Measurements from ENCODE around the gene CASP9. TPM values are rescaled to one million over a fixed set of nuclear protein-coding genes. Genes with fewer than 3 reads are reported as not detected.

CASP9 gene
- total and polyA plus RNA-seq, 2 experiments from 2014 or later = 14.2 to 17.1 TPM

GRCh38 chr1:15557594-15557993 is 33.6 kb upstream of the CASP9 start:
- peaks cover 2% of the 10 kb centered on the region for H3K4me1 ChIP-seq (ENCODE audit: insufficient read depth)
- no peak overlapping the region for H3K4me3 ChIP-seq
- H3K36me3 ChIP-seq (replicated peaks; ENCODE audit: insufficient read depth, low read depth) = no peaks in the 10 kb centered on the region
- 95% methylated on average over 2 of the region's 2 CpGs for WGBS (ENCODE audit: low lambda C conversion rate, missing lambda C conversion rate)
- H3K27me3 ChIP-seq = no peaks in the 10 kb centered on the region
- H3K4me2 ChIP-seq = no peak overlapping the region
- DNase-seq (ENCODE audit: low spot score) = no peak
- no peak for TF ChIP-seq EZH2 (IDR thresholded peaks at IDR 0.05; ENCODE audit: borderline replicate concordance)
- no peaks in the 10 kb centered on the region for H3K79me2 ChIP-seq
- H3K9me2 ChIP-seq (replicated peaks; ENCODE audit: insufficient read depth) = no peaks in the 10 kb centered on the region
- no peaks in the 10 kb centered on the region for H4K20me1 ChIP-seq (ENCODE audit: insufficient read depth, poor library complexity, severe bottlenecking)
- no peaks in the 10 kb centered on the region for H3K9me3 ChIP-seq (ENCODE audit: low read depth)
- no peak overlapping the region for H3K27ac ChIP-seq
- no peak overlapping the region for H2AFZ ChIP-seq

DNA sequence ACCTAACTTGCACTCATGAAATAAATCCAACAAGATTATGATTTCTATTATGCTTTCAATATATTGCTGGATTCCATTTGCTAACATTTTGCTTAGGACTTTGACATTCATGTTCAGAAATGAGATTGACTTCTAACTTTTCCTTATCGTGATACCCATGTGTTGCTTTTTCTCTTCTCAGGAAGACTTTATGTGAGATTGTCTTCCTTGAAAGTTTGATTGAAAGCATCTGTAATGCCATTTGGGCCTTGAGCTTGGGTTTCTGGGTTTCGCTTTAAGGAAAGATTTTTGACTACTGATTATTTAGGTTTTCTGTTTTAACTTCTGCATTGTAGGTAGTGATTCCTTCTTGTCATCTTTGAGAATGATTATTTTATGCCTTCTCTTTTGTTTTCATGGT is 33.0 kb upstream of the CASP9 start:
- H3K4me1 ChIP-seq (ENCODE audit: insufficient read depth) = peaks cover 2% of the 10 kb centered on the region
- H3K9me3 ChIP-seq (ENCODE audit: low read depth) = no peaks in the 10 kb centered on the region
- TF ChIP-seq, protein P1, sequence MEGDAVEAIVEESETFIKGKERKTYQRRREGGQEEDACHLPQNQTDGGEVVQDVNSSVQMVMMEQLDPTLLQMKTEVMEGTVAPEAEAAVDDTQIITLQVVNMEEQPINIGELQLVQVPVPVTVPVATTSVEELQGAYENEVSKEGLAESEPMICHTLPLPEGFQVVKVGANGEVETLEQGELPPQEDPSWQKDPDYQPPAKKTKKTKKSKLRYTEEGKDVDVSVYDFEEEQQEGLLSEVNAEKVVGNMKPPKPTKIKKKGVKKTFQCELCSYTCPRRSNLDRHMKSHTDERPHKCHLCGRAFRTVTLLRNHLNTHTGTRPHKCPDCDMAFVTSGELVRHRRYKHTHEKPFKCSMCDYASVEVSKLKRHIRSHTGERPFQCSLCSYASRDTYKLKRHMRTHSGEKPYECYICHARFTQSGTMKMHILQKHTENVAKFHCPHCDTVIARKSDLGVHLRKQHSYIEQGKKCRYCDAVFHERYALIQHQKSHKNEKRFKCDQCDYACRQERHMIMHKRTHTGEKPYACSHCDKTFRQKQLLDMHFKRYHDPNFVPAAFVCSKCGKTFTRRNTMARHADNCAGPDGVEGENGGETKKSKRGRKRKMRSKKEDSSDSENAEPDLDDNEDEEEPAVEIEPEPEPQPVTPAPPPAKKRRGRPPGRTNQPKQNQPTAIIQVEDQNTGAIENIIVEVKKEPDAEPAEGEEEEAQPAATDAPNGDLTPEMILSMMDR (IDR thresholded peaks at IDR 0.05; ENCODE audit: poor library complexity) = no peak
- TF ChIP-seq EZH2 (IDR thresholded peaks at IDR 0.05; ENCODE audit: borderline replicate concordance) (no peak), EZH2phosphoT487 (IDR thresholded peaks at IDR 0.05; ENCODE audit: low read depth, severe bottlenecking, unreplicated experiment) (no peak)
- H3K9me2 ChIP-seq (replicated peaks; ENCODE audit: insufficient read depth) = no peaks in the 10 kb centered on the region
- no peak overlapping the region for H3K4me2 ChIP-seq
- H3K4me3 ChIP-seq = no peak overlapping the region
- no peaks in the 10 kb centered on the region for H3K36me3 ChIP-seq (replicated peaks; ENCODE audit: insufficient read depth, low read depth)
- no peak overlapping the region for H3K27ac ChIP-seq
- no peaks in the 10 kb centered on the region for H3K79me2 ChIP-seq
- no peaks in the 10 kb centered on the region for H3K27me3 ChIP-seq
- no peak overlapping the region for H2AFZ ChIP-seq
- DNase-seq (ENCODE audit: low spot score) = no peak
- H4K20me1 ChIP-seq (ENCODE audit: insufficient read depth, poor library complexity, severe bottlenecking) = no peaks in the 10 kb centered on the region
- WGBS (ENCODE audit: low lambda C conversion rate, missing lambda C conversion rate) = 97% methylated on average over 2 of the region's 2 CpGs

DNA sequence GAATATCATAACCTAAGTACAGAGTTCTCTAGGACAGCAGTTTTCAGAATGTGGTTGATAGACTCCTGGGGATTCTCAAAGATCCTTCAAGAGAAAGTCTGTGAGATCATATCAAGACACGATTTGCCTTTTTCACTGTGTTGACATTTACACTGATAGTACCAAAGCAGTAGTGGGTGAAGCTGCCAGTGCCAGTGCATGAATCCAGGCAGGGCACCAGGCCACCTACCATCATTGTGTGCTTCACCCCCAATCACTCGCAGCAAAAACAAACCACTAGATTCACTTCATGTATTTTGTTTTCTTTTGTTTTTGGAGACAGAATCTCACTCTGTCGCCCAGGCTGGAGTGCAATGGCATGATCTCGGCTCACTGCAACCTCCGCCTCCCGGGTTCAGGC is 26.6 kb upstream of the CASP9 start:
- Histone ChIP-seq H4K20me1 (ENCODE audit: insufficient read depth, poor library complexity, severe bottlenecking) (no peaks in the 10 kb centered on the region), H3K9me3 (ENCODE audit: low read depth) (no peaks in the 10 kb centered on the region), H3K79me2 (no peaks in the 10 kb centered on the region), H3K4me1 (ENCODE audit: insufficient read depth) (no peaks in the 10 kb centered on the region), H3K9me2 (replicated peaks; ENCODE audit: insufficient read depth) (no peaks in the 10 kb centered on the region), H3K4me3 (no peak overlapping the region), H3K27ac (no peak overlapping the region), H2AFZ (no peak overlapping the region), H3K36me3 (replicated peaks; ENCODE audit: insufficient read depth, low read depth) (no peaks in the 10 kb centered on the region), H3K4me2 (no peak overlapping the region), H3K27me3 (no peaks in the 10 kb centered on the region)
- 97% methylated on average over 6 of the region's 6 CpGs for WGBS (ENCODE audit: low lambda C conversion rate, missing lambda C conversion rate)
- TF ChIP-seq EZH2phosphoT487 (IDR thresholded peaks at IDR 0.05; ENCODE audit: low read depth, severe bottlenecking, unreplicated experiment) = no peak
- TF ChIP-seq EZH2 (IDR thresholded peaks at IDR 0.05; ENCODE audit: borderline replicate concordance) = no peak
- TF ChIP-seq, protein P1 (IDR thresholded peaks at IDR 0.05; ENCODE audit: poor library complexity) = no peak
- no peak for DNase-seq (ENCODE audit: low spot score)

DNA sequence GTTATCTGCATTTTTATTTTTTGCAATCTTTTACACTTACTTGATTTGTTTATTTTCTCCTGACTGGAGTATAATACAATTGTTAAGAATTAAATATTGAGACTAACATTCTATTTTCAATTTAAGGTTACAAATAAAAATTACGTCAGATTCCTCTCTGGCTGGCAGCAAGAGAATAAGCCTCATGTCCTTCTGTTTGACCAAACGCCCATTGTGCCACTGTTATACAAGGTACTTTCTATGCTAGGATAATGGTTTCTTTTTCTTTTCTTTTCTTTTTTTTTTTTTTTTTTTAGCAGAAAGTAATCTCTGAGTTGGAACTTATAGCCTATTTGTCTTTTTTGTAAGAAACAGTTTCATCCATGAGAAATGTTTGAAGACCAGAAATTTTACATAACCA is 22.6 kb upstream of the CASP9 start:
- TF ChIP-seq EZH2 (IDR thresholded peaks at IDR 0.05; ENCODE audit: borderline replicate concordance) = no peak
- TF ChIP-seq, protein P1 (IDR thresholded peaks at IDR 0.05; ENCODE audit: poor library complexity) = no peak
- no peak for TF ChIP-seq EZH2phosphoT487 (IDR thresholded peaks at IDR 0.05; ENCODE audit: low read depth, severe bottlenecking, unreplicated experiment)

More for the DNA sequence above, 22.6 kb upstream of the CASP9 start:
- no peaks in the 10 kb centered on the region for H3K4me1 ChIP-seq (ENCODE audit: insufficient read depth)
- H2AFZ ChIP-seq = no peak overlapping the region
- H4K20me1 ChIP-seq (ENCODE audit: insufficient read depth, poor library complexity, severe bottlenecking) = no peaks in the 10 kb centered on the region
- H3K27me3 ChIP-seq = no peaks in the 10 kb centered on the region
- H3K36me3 ChIP-seq (replicated peaks; ENCODE audit: insufficient read depth, low read depth) = no peaks in the 10 kb centered on the region
- no peaks in the 10 kb centered on the region for H3K9me3 ChIP-seq (ENCODE audit: low read depth)
- WGBS (ENCODE audit: low lambda C conversion rate, missing lambda C conversion rate) = 98% methylated on average over 2 of the region's 2 CpGs
- H3K27ac ChIP-seq = no peak overlapping the region
- no peaks in the 10 kb centered on the region for H3K79me2 ChIP-seq
- no peak for DNase-seq (ENCODE audit: low spot score)
- no peak overlapping the region for H3K4me3 ChIP-seq
- no peak overlapping the region for H3K4me2 ChIP-seq
- no peaks in the 10 kb centered on the region for H3K9me2 ChIP-seq (replicated peaks; ENCODE audit: insufficient read depth)
